Spinal cord (tissue), 10 donors: ENCODE results near the gene PLLP. TPM values are rescaled to one million over a fixed set of nuclear protein-coding genes. Genes with fewer than 3 reads are reported as not detected.
"Not testable (repeated sequence)": the region's sequence is repeated elsewhere in the genome, so short reads cannot be mapped to it uniquely, and the experiment has no call there.

Experiments used
- DNase-seq, 6 donors: peaks; one replicate each; pipeline versions ENCODE4 v3.0.0 to v3.0.0-alpha.2; 2013 to 2015; ENCODE audit warnings: low spot score in 6 of 6, low read depth in 4 of 6
- H3K27ac ChIP-seq: one replicate; pipeline ENCODE4 v1.5.1; 2013; ENCODE audit warnings: low read depth, low read length, control low read depth
- H3K27me3 ChIP-seq: one replicate; pipeline ENCODE4 v1.6.1; 2013; ENCODE audit warnings: low read length; ENCODE audit not compliant: control insufficient read depth, insufficient read depth
- H3K36me3 ChIP-seq: one replicate; pipeline ENCODE4 v1.6.1; 2013; ENCODE audit warnings: low read length; ENCODE audit not compliant: control insufficient read depth, insufficient read depth
- H3K4me1 ChIP-seq: one replicate; pipeline ENCODE4 v1.6.1; 2013; ENCODE audit warnings: low read length; ENCODE audit not compliant: control insufficient read depth, insufficient read depth
- H3K4me3 ChIP-seq: one replicate; pipeline ENCODE4 v1.5.1; 2013; ENCODE audit warnings: low read depth, low read length, control low read depth
- H3K9me3 ChIP-seq: one replicate; pipeline ENCODE4 v1.6.1; 2013; ENCODE audit warnings: low read length; ENCODE audit not compliant: control insufficient read depth, insufficient read depth
- WGBS: methylation state at CpG from one replicate; pipeline ENCODE4 v1.1.5; 2013; ENCODE audit warnings: missing lambda C conversion rate; ENCODE audit not compliant: insufficient coverage; 5-methylcytosine and 5-hydroxymethylcytosine counted together
- polyA plus RNA-seq, 2 donors: library from polyadenylated mRNA; unstranded; fragments of 120-200 nt; gene quantifications; one replicate each; pipeline ENCODE4 v1.2.1, GENCODE V29; 2013; ENCODE audit not compliant: insufficient read length in 2 of 2
- total RNA-seq, 2 donors: library from RNA; depleted of rRNA in 1 of 2; stranded (reverse); fragments of 120-200 nt in 1 of 2; fragments of >200 nt in 1 of 2; gene quantifications; one replicate each; pipeline versions ENCODE4 v1.2.3 to v1.2.4, GENCODE V29; 2013 to 2014
- donor health status: healthy.

The PLLP gene
- total and polyA plus RNA-seq, 4 donors = 19.1 to 38.1 (median 29.3) TPM

DNA sequence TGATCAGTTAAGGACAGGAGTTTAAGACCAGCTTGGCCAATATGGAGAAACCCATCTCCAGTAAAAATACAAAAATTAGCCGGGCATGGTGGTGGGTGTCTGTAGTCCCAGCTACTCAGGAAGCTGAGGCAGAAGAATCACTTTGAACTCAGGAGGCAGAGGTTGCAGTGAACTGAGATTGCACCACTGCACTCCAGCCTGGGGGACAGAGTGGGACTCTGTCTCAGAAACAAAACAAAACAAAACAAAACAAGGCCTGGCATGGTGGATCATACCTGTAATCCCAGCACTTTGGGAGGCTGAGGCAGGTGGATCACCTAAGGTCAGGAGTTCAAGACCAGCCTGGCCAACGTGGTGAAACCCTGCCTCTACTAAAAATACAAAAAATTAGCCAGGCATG is 17.1 kb downstream of the PLLP start:
- H3K4me1 ChIP-seq = peaks cover 40% of the 10 kb centered on the region
- not testable (repeated sequence) for H3K27me3 ChIP-seq, H3K27ac ChIP-seq, H3K4me3 ChIP-seq, H3K36me3 ChIP-seq, H3K9me3 ChIP-seq, DNase-seq
- no CpG with 5 or more reads among the region's 2 CpGs for WGBS

DNA sequence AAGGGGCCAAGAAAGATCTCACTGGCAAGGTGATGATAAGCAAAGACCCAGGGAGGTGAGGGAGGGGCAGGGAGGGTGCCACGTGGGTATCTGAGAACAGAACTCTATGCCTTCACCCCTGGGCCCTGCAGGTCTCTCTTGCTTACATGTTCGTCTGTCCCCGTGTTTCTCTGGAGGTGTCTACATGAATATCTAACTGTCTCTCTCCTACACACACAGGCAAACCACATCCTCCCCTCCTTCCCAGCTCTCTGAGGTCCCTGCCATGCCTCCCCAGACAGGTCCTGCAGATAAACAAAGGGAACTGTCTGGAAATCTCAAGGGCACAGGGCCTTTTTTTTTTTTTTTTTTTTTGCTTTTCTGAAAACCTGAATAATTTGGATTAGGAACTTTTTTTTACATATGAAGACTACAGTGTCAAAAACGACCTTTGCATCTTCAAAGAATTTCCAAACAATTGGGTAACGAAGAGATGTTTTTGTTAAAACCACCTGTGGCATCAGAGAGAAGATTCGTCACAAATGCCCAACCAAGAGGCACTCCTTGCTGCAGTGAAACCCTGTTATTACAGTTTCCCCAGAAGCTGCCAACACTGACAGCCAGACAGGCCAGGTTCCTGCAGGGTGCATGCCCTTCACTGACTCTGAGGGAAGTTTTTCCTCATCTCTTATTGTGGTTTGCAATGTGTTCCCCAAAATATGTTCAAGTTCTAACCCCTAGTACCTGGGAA is 17.8 kb downstream of the PLLP start:
- no peaks in the 10 kb centered on the region for H3K27me3 ChIP-seq
- H3K4me3 ChIP-seq = no peak overlapping the region
- H3K4me1 ChIP-seq = peaks cover 40% of the 10 kb centered on the region
- H3K36me3 ChIP-seq = no peaks in the 10 kb centered on the region
- 70% methylated on average over 5 of the region's 6 CpGs for WGBS
- DNase-seq = no peak
- no peaks in the 10 kb centered on the region for H3K9me3 ChIP-seq
- no peak overlapping the region for H3K27ac ChIP-seq

- WGBS = 45% methylated on average over 12 of the region's 16 CpGs
- DNase-seq = no peak
- Histone ChIP-seq H3K4me3 (no peak overlapping the region), H3K36me3 (no peaks in the 10 kb centered on the region), H3K27me3 (no peaks in the 10 kb centered on the region), H3K4me1 (peaks cover 38% of the 10 kb centered on the region), H3K9me3 (no peaks in the 10 kb centered on the region), H3K27ac (no peak overlapping the region)
These were observed 18.5 kb downstream of the PLLP start for GRCh38 chr16:57265850-57266530.

- Histone ChIP-seq H3K4me3 (no peak overlapping the region), H3K4me1 (peaks cover 38% of the 10 kb centered on the region), H3K9me3 (no peaks in the 10 kb centered on the region), H3K27ac (no peak overlapping the region), H3K36me3 (no peaks in the 10 kb centered on the region), H3K27me3 (no peaks in the 10 kb centered on the region)
- WGBS = 93% methylated on average over 10 of the region's 11 CpGs
- DNase-seq = no peak
These were observed 19.5 kb downstream of the PLLP start for GRCh38 chr16:57264950-57265371.

DNA sequence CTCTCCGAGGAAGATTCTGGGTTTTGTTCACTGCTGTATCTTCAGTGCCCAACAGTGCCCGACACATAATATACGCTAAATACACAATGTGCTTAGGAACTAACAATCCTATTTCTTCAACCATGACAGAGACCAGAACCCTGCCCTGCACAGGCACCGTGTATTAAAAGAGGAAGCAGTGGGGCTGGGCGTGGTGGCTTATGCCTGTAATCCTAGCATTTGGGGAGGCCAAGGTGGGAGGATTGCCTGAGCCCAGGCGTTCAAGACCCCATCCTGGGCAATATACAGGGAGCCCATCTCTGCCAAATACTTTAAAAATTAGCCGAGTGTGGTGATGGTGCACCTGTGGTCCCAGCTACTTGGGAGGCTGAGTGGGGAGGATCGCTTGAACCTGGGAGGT is 20.1 kb downstream of the PLLP start:
- Histone ChIP-seq H3K9me3 (no peaks in the 10 kb centered on the region), H3K4me3 (no peak overlapping the region), H3K4me1 (peaks cover 39% of the 10 kb centered on the region), H3K36me3 (no peaks in the 10 kb centered on the region), H3K27me3 (no peaks in the 10 kb centered on the region), H3K27ac (no peak overlapping the region)
- WGBS = 74% methylated on average over 3 of the region's 8 CpGs
- no peak for DNase-seq

- WGBS = 88% methylated on average over 13 of the region's 18 CpGs
- Histone ChIP-seq H3K4me3 (no peak overlapping the region), H3K27me3 (no peaks in the 10 kb centered on the region), H3K27ac (no peak overlapping the region), H3K36me3 (no peaks in the 10 kb centered on the region), H3K4me1 (peaks cover 38% of the 10 kb centered on the region), H3K9me3 (no peaks in the 10 kb centered on the region)
- no peak for DNase-seq
These were observed 20.7 kb downstream of the PLLP start for GRCh38 chr16:57263541-57264351.

- 72% methylated on average over 17 of the region's 17 CpGs for WGBS
- no peak overlapping the region for H3K27ac ChIP-seq
- DNase-seq = peak in 1 of 6 donors; percentile 18
- no peak overlapping the region for H3K4me3 ChIP-seq
- peaks cover 37% of the 10 kb centered on the region for H3K4me1 ChIP-seq
- H3K9me3 ChIP-seq = no peaks in the 10 kb centered on the region
- H3K27me3 ChIP-seq = no peaks in the 10 kb centered on the region
- H3K36me3 ChIP-seq = peaks cover 5% of the 10 kb centered on the region
These were observed 21.5 kb downstream of the PLLP start for GRCh38 chr16:57262841-57263540.

DNA sequence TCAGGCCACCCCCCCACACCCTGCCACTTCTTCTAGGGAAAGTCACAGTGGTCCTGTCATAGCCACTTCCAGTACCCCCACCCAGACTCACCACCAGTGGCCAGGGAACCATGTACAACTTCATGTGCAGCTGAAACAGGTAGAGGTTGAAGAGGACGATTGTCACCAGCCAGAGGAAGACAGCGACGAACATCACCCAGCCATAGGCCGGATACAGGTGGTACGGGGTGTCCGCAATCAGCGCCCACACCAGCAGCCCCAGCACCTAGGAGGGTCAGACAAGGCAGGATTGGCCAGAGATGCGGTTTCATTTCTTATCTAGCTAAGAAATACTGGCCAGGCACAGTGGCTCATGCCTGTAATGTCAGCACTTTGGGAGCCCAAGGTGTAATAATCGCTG is 22.7 kb downstream of the PLLP start:
- no peak overlapping the region for H3K27ac ChIP-seq
- no peak for DNase-seq
- no peak overlapping the region for H3K4me3 ChIP-seq
- no peaks in the 10 kb centered on the region for H3K9me3 ChIP-seq
- no peaks in the 10 kb centered on the region for H3K27me3 ChIP-seq
- peaks cover 14% of the 10 kb centered on the region for H3K36me3 ChIP-seq
- peaks cover 37% of the 10 kb centered on the region for H3K4me1 ChIP-seq
- 94% methylated on average over 9 of the region's 9 CpGs for WGBS

GRCh38 chr16:57260294-57260929 is 24.1 kb downstream of the PLLP start:
- peaks cover 23% of the 10 kb centered on the region for H3K36me3 ChIP-seq
- peak in 2 of 6 donors; percentile 65 to 72 for DNase-seq
- H3K4me3 ChIP-seq = no peak overlapping the region
- H3K4me1 ChIP-seq = peaks cover 31% of the 10 kb centered on the region
- H3K27ac ChIP-seq = peak overlapping the region; percentile 87
- H3K9me3 ChIP-seq = no peaks in the 10 kb centered on the region
- 19% methylated on average over 14 of the region's 16 CpGs for WGBS
- H3K27me3 ChIP-seq = no peaks in the 10 kb centered on the region
